Fibroblast of lung (primary cell): ENCODE data around the gene KRT16. TPM values are rescaled to one million over a fixed set of nuclear protein-coding genes. Genes with fewer than 3 reads are reported as not detected.

Experiments used
- DNase-seq, 2 donors: peaks; one replicate each; pipeline versions ENCODE4 v3.0.0 to v3.0.0-alpha.2; 2010; ENCODE audit warnings: low read depth in 2 of 2
- H2AFZ ChIP-seq: 2 replicates; pipeline ENCODE4 v1.5.1; 2012; ENCODE audit warnings: low read length, control low read depth, inconsistent platforms
- H3K27ac ChIP-seq: 2 replicates; pipeline ENCODE4 v1.5.1; 2011; ENCODE audit warnings: low read length, control low read depth; ENCODE audit not compliant: insufficient read depth
- H3K27me3 ChIP-seq: 2 replicates; pipeline ENCODE4 v1.5.1; 2011; ENCODE audit warnings: mild to moderate bottlenecking, low read length; ENCODE audit not compliant: control insufficient read depth, insufficient read depth
- H3K36me3 ChIP-seq: 2 replicates; pipeline ENCODE4 v1.5.1; 2011; ENCODE audit warnings: low read length; ENCODE audit not compliant: control insufficient read depth, insufficient read depth
- H3K4me1 ChIP-seq: 2 replicates; pipeline ENCODE4 v1.5.1; 2011; ENCODE audit warnings: low read length; ENCODE audit not compliant: control insufficient read depth, insufficient read depth; ENCODE audit errors: extremely low read depth
- H3K4me2 ChIP-seq: 2 replicates; pipeline ENCODE4 v1.5.1; 2011; ENCODE audit warnings: low read length, control low read depth; ENCODE audit not compliant: insufficient read depth; ENCODE audit errors: extremely low read depth
- H3K4me3 ChIP-seq, 4 experiments: fragments of 200-600 bp in 1 of 4; sonication (generic) in 1 of 4; replicated peaks in 1 of 4; 2 replicates each; pipeline ENCODE4 v1.5.1; 2011 to 2016; ENCODE audit warnings: low read length in 4 of 4, low read depth in 3 of 4, mild to moderate bottlenecking in 3 of 4, control low read depth in 2 of 4, inconsistent platforms in 1 of 4, mixed read lengths in 1 of 4; ENCODE audit not compliant: insufficient read depth in 1 of 4; ENCODE audit errors: control extremely low read depth in 1 of 4
- H3K79me2 ChIP-seq: 2 replicates; pipeline ENCODE4 v1.5.1; 2012; ENCODE audit warnings: mild to moderate bottlenecking, low read length, inconsistent platforms; ENCODE audit not compliant: control insufficient read depth, insufficient read depth
- H3K9ac ChIP-seq: 2 replicates; pipeline ENCODE4 v1.5.1; 2011; ENCODE audit warnings: mild to moderate bottlenecking, low read length, control low read depth; ENCODE audit not compliant: insufficient read depth
- H3K9me3 ChIP-seq: 2 replicates; pipeline ENCODE4 v1.5.1; 2012; ENCODE audit warnings: low read depth, low read length; ENCODE audit not compliant: control insufficient read depth, insufficient read depth
- H4K20me1 ChIP-seq: 2 replicates; pipeline ENCODE4 v1.5.1; 2011; ENCODE audit warnings: low read length; ENCODE audit not compliant: control insufficient read depth, insufficient read depth; ENCODE audit errors: extremely low read depth
- EZH2 ChIP-seq: IDR thresholded peaks from 2 replicates; pipeline ENCODE4 v1.5.1; 2012; ENCODE audit warnings: low read length, control low read depth, mild to moderate bottlenecking; ENCODE audit errors: missing control alignments
- polyA plus RNA-seq, 2 donors: library from polyadenylated mRNA; depleted of rRNA in 1 of 2; stranded (reverse) in 1 of 2; unstranded in 1 of 2; fragments of >200 nt; gene quantifications; 2 replicates each; pipeline ENCODE4 v1.2.1, GENCODE V29; 2011 to 2012; ENCODE audit warnings: missing spikeins in 1 of 2
- total RNA-seq: library from RNA; depleted of rRNA; stranded (reverse); fragments of >200 nt; gene quantifications from 2 replicates; pipeline ENCODE4 v1.2.1, GENCODE V29; 2014
- TF ChIP-seq, protein P1 (sequence below), 2 donors: IDR thresholded peaks in 1 of 2; conservative IDR thresholded peaks in 1 of 2; 1 replicate in 1 of 2; 2 replicates in 1 of 2; pipeline ENCODE4 v1.5.1; 2011 to 2012; ENCODE audit warnings: low read length in 2 of 2, control low read depth in 1 of 2, inconsistent platforms in 1 of 2, low read depth in 1 of 2, mild to moderate bottlenecking in 1 of 2

Gene KRT16
- total and polyA plus RNA-seq, 2 donors (not counting 1 experiment from before 2014, with no cell fraction given) = 0.09 TPM; not detected in 1

DNA sequence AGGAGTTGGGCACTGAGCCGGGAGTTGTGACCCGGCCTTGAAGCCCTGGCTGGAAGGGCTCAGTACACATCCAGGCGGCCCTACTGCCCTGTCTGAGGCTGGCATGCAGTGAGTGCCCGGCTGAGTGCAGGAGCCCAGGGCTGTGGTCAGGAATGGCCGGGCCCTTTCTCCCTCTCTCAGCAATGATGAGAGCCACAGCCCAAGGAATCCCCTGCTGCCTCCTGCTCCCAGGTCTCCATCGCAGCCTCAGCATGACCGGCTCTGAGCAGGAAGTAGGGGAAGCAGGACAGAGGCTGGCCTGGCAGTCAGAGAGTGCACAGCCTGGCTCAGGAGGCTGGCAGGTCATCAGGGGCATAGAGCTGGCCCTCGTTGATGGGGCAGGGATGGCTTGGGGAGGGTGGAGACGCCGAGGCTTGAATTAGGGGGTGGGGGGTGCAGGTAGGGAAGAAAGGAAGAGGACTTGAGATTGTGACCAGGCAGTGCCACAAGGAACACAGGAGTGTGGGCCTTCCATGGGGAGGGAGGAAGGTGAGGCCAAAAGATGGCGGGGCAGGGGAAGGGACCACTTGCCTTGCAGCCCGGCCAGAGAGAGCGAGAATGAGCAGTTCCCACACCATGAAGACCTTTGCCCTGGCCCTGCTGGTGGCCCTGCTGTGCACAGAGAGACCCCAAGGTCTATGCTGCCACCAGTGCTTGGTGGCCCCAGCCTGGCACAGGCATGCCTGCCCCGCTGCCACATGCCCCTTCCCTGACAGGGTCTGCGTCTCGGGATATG is 43.9 kb upstream of the KRT16 start:
- H3K36me3 ChIP-seq = no peaks in the 10 kb centered on the region
- no peak overlapping the region for H2AFZ ChIP-seq
- no peaks in the 10 kb centered on the region for H3K4me1 ChIP-seq
- TF ChIP-seq, protein P1, sequence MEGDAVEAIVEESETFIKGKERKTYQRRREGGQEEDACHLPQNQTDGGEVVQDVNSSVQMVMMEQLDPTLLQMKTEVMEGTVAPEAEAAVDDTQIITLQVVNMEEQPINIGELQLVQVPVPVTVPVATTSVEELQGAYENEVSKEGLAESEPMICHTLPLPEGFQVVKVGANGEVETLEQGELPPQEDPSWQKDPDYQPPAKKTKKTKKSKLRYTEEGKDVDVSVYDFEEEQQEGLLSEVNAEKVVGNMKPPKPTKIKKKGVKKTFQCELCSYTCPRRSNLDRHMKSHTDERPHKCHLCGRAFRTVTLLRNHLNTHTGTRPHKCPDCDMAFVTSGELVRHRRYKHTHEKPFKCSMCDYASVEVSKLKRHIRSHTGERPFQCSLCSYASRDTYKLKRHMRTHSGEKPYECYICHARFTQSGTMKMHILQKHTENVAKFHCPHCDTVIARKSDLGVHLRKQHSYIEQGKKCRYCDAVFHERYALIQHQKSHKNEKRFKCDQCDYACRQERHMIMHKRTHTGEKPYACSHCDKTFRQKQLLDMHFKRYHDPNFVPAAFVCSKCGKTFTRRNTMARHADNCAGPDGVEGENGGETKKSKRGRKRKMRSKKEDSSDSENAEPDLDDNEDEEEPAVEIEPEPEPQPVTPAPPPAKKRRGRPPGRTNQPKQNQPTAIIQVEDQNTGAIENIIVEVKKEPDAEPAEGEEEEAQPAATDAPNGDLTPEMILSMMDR (conservative IDR thresholded peaks at IDR 0.05 in 1 of 2, IDR thresholded peaks at IDR 0.05 in 1 of 2; ENCODE audit: low read depth in 1 of 2, low read length in 2 of 2) = no peak
- TF ChIP-seq EZH2 = no peak
- H3K4me3 ChIP-seq = no peak overlapping the region
- DNase-seq = no peak
- no peaks in the 10 kb centered on the region for H4K20me1 ChIP-seq
- no peaks in the 10 kb centered on the region for H3K27me3 ChIP-seq
- no peaks in the 10 kb centered on the region for H3K79me2 ChIP-seq
- H3K4me2 ChIP-seq = no peak overlapping the region
- no peak overlapping the region for H3K9ac ChIP-seq
- H3K9me3 ChIP-seq = no peaks in the 10 kb centered on the region
- H3K27ac ChIP-seq = no peak overlapping the region

DNA sequence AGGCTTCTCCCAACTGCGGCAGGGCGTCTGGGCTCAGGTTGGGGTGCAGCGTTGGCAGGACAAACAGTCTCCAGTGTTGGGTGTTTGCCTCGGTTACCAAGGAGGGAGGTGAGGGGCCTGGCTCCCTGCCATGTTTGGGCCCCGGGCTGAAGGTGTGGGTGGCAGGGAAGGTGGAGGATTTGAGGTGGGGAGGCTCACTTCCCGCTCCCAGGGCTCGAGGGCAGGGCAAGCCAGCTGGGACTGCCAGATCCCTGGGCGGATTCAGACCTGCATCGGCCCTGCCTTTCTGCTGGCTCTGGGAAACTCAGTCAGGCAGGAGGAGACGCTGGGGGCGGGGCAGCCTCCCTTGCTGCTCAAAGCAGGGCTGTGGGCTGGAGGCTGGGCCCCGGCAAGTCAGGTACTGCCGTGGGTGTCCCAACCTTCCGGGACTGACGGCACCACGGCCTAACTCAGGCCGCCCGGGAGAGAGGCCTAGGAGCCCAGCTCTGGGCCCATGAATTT is 43.1 kb upstream of the KRT16 start:
- no peak overlapping the region for H3K9ac ChIP-seq
- H3K9me3 ChIP-seq = no peaks in the 10 kb centered on the region
- H3K4me2 ChIP-seq = no peak overlapping the region
- H2AFZ ChIP-seq = no peak overlapping the region
- H3K4me1 ChIP-seq = no peaks in the 10 kb centered on the region
- no peak overlapping the region for H3K27ac ChIP-seq
- no peak for DNase-seq
- no peaks in the 10 kb centered on the region for H3K36me3 ChIP-seq
- H3K79me2 ChIP-seq = no peaks in the 10 kb centered on the region
- no peak overlapping the region for H3K4me3 ChIP-seq
- no peaks in the 10 kb centered on the region for H4K20me1 ChIP-seq
- TF ChIP-seq, protein P1 (conservative IDR thresholded peaks at IDR 0.05 in 1 of 2, IDR thresholded peaks at IDR 0.05 in 1 of 2; ENCODE audit: low read depth in 1 of 2, low read length in 2 of 2) = no peak
- TF ChIP-seq EZH2 = no peak
- no peaks in the 10 kb centered on the region for H3K27me3 ChIP-seq

DNA sequence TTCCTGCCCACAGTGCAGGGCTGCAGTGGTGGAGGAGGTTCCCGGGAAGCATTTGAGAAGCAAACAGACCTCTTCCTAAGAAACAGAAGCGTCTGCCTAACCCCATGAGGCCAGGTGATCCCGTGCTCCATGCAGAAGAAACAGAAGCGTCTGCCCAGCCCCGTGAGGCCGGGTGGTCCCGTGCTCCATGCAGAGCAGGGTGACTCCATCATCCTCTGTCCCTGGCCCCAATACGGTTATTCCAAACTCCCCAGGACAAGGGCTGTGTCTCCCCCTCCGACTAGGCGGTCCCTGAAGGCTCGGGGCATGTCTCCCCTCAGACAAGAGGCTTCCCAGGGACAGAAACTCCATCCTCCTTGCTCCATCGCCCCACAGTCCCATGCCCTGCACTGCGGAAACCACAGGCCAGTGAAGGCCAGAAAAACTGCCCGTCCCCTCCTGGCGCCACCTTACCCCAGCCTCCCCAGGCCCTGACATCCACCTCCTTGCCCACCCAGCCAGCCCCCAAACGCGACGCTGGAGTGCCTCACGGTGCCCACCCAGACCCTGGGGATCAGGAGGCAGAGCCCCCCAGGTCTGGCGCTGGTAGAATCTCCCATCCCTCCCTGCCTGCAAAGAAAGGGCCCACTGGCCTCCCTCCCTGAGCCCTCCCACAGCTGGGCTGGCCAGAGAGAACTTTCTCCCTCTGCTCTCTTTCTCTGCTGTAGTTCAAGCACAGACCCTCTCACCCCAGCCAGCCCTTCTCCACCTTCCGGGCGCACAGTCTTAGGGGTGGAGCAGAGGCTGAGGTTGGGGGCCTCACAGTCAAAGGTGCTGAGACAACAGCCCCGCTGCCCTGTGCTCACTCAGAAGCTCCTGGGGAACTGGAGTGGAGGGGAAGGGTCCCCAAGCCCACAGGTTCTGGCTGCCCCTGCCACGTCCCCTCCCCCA is 42.4 kb upstream of the KRT16 start:
- Histone ChIP-seq H3K9ac (no peak overlapping the region), H3K79me2 (no peaks in the 10 kb centered on the region), H4K20me1 (no peaks in the 10 kb centered on the region), H3K36me3 (no peaks in the 10 kb centered on the region), H3K9me3 (no peaks in the 10 kb centered on the region), H3K27me3 (no peaks in the 10 kb centered on the region), H3K27ac (no peak overlapping the region), H2AFZ (no peak overlapping the region), H3K4me3 (no peak overlapping the region), H3K4me1 (no peaks in the 10 kb centered on the region), H3K4me2 (no peak overlapping the region)
- DNase-seq = no peak
- no peak for TF ChIP-seq EZH2
- TF ChIP-seq, protein P1 (conservative IDR thresholded peaks at IDR 0.05 in 1 of 2, IDR thresholded peaks at IDR 0.05 in 1 of 2; ENCODE audit: low read depth in 1 of 2, low read length in 2 of 2) = no peak
